Measurements from ENCODE around the gene PPP1R2C.
A peak's percentile ranks its signal among the peaks of the same experiment; 100 is the strongest.

Gene PPP1R2C

DNA sequence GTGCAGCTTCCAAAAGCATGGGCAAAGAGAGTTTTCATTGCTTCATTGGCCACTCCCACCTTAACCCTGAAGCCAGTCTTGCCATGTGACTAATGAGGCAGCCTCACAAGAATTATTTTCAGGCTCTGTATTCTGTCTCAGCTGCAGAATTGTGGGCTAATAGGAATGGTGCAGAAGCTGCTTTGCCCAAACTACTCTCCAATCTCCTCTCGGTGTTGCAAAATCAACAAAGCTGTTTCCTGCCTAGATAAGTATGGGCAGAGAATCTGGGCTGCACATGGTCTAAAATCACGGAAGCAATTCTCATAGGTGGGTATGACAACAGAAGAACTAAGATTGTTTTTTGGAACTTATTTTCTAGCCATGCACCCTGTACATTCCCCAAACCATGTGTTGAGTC is 31.4 kb downstream of the PPP1R2C start:
- DNase-seq: no peak

DNA sequence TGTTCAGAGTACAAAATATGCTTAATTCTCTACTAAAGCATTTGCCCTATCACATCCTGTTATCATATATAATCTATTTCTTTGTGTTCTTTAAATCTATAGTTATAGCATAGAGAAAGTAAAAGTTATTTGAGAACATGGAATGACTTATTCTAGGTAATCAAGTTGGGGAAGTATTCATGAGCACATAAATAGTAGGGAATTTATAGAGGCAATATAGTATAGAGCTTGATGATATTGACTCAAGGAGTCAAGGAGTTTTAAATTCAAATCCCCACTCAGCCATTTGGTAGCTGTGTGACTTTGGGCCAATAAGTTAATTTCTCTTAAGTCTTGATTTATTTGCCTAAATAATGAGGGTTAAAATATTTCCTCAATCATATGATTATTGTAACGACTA is 37.5 kb downstream of the PPP1R2C start:
- no peak for DNase-seq

DNA sequence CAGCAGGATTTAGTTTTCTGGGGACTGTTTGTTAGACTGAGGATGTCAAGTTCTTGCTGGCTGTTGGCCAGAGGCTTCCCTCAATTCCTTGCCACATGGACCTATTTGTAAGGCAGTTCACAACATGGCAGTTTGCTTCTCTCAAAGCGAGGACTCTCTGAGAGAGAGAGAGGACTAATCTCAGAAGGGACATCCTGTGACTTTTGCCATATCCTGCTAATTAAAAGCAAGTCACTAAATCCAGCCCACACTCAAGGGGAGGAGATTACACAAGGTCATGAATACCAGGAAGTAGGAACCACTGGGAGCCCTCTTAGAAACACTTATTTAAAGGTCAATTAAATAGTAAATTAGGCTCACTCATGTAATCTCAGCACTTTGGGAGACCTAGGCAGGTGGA is 38.2 kb downstream of the PPP1R2C start:
- peak; percentile 8 for DNase-seq

DNA sequence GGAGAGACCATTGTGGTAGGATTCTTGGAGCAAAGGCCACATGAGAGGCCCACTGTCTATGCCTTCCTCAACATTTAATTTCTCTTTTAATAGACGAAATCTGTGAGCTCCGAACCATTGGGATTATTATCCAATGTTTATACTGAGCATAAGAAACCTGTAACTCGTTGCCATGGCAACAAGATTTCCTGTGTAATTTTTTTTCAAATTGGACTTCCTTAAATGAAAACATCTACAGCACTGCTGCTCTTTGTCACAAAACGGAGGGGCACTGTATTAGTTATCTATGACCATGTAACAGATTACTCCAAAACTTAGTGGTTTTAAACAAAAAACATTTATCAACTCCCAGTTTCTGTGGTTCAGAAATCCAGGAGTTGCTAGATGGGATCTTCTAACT is 38.7 kb downstream of the PPP1R2C start:
- DNase-seq: peak; percentile 59

DNA sequence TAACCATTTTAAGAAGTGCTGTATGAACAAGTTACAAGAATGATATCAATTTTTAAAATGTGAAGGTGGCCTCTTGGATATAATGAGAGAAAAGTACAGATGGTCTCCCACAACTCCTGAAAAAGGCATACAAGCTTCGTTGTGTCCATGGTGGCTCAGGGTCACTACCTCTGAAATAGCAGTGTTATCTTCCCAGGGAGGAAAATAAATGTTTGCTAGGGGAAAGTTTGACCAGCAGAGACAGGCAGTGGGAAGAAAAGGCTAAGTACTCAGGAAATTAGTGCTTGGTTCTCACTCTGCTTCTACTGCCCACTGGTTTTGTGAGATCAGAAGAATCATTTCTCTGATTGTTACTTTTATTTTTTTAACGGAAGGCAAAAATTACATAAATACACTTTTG is 39.4 kb downstream of the PPP1R2C start:
- DNase-seq: no peak

DNA sequence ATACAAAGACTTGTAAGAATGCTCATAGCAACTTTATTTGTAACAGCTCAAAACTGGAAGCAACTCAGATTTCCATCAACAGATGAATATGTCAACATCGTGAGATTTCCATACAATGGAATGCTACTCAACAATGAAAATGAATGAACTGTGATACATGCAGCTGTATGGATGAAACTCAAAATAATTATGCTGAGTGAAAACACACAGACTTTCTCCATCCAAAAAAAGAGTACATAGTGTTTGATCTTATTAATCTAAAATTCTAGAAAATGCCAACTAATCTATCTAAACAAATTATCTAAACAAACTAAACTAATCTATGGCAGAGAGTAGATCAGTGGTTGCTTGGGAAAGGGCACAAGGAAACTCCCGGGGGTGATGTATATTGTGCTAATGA is 42.7 kb downstream of the PPP1R2C start:
- DNase-seq: no peak

DNA sequence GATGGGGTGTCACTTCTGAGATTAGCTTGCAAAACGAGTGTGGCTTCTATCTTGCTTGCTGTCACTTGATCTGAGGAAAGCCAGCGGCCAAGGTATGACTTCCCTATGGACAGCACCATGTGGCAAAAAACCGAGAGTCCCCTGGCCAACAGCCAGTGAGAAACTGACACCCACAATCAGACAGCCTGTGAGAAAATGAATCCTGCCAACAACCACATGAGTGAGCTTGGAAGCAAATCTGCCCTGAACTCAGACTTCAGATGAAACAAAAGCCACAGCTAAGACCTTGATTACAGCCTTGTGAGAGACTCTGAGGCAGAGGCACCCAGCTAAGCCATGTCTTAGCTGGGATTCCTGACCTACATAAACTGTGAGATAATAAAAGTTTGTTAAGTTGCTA is 45.5 kb downstream of the PPP1R2C start:
- DNase-seq: no peak
